GM23248 (cell line): ENCODE measurements around the gene SETBP1. TPM values are rescaled to one million over a fixed set of nuclear protein-coding genes. Genes with fewer than 3 reads are reported as not detected.

Experiments
- DNase-seq: peaks from one replicate; pipeline ENCODE4 v3.0.0-alpha.2; 2015
- H2AFZ ChIP-seq: fragments of 200-600 bp; sonication (generic); 2 replicates; pipeline ENCODE4 v1.6.1; 2016; ENCODE audit warnings: antibody characterized with exemption
- H3F3A ChIP-seq: fragments of 200-600 bp; sonication (generic); 2 replicates; pipeline ENCODE4 v1.6.1; 2016; ENCODE audit warnings: mild to moderate bottlenecking, antibody characterized with exemption, mixed run types; ENCODE audit not compliant: insufficient read depth
- H3K27ac ChIP-seq: fragments of 200-600 bp; sonication (generic); 2 replicates; pipeline ENCODE4 v1.5.1; 2016; ENCODE audit warnings: mild to moderate bottlenecking
- H3K27me3 ChIP-seq: fragments of 200-600 bp; sonication (generic); replicated peaks from 2 replicates; pipeline ENCODE4 v1.6.1; 2016; ENCODE audit warnings: mild to moderate bottlenecking; ENCODE audit not compliant: insufficient read depth
- H3K36me3 ChIP-seq: fragments of 200-600 bp; sonication (generic); 2 replicates; pipeline ENCODE4 v1.6.1; 2016; ENCODE audit warnings: low read depth, mild to moderate bottlenecking
- H3K4me1 ChIP-seq: fragments of 200-600 bp; sonication (generic); 2 replicates; pipeline ENCODE4 v1.6.1; 2016; ENCODE audit warnings: mild to moderate bottlenecking; ENCODE audit not compliant: insufficient read depth
- H3K4me2 ChIP-seq: fragments of 200-600 bp; sonication (generic); one replicate; pipeline ENCODE4 v1.6.1; 2016; ENCODE audit warnings: mild to moderate bottlenecking; ENCODE audit not compliant: unreplicated experiment
- H3K4me3 ChIP-seq: fragments of 200-600 bp; sonication (generic); 2 replicates; pipeline ENCODE4 v1.5.1; 2016; ENCODE audit warnings: mild to moderate bottlenecking
- H3K79me2 ChIP-seq: fragments of 200-600 bp; sonication (generic); 2 replicates; pipeline ENCODE4 v1.6.1; 2016; ENCODE audit warnings: mild to moderate bottlenecking; ENCODE audit not compliant: insufficient read depth
- H3K9ac ChIP-seq: fragments of 200-600 bp; sonication (generic); 2 replicates; pipeline ENCODE4 v1.6.1; 2016; ENCODE audit warnings: mild to moderate bottlenecking
- H3K9me2 ChIP-seq: fragments of 200-600 bp; sonication (generic); 2 replicates; pipeline ENCODE4 v1.6.1; 2016; ENCODE audit warnings: mixed run types, mild to moderate bottlenecking, moderate library complexity; ENCODE audit not compliant: insufficient read depth
- H3K9me3 ChIP-seq: fragments of 200-600 bp; sonication (generic); one replicate; pipeline ENCODE4 v1.6.1; 2017; ENCODE audit warnings: low read depth
- H4K20me1 ChIP-seq: fragments of 200-600 bp; sonication (generic); 2 replicates; pipeline ENCODE4 v1.6.0; 2016; ENCODE audit not compliant: insufficient read depth
- EZH2 ChIP-seq: fragments of 200-600 bp; sonication (generic); IDR thresholded peaks from 2 replicates; pipeline ENCODE4 v1.6.1; 2018; ENCODE audit warnings: antibody characterized with exemption, mild to moderate bottlenecking; ENCODE audit not compliant: insufficient read depth, poor library complexity, severe bottlenecking
- EZH2phosphoT487 ChIP-seq: fragments of 200-600 bp; sonication (generic); IDR thresholded peaks from 2 replicates; pipeline ENCODE4 v1.6.1; 2018; ENCODE audit warnings: antibody characterized with exemption, moderate library complexity, mild to moderate bottlenecking, low read depth; ENCODE audit not compliant: insufficient read depth
- WGBS, 2 experiments: methylation state at CpG; one replicate each; pipeline ENCODE4 v1.1.6; 2015 to 2017; ENCODE audit warnings: low lambda C conversion rate in 2 of 2, low coverage in 1 of 2; ENCODE audit errors: missing lambda C conversion rate in 2 of 2; 5-methylcytosine and 5-hydroxymethylcytosine counted together
- in situ Hi-C: fragments of 300-500 bp; cut with MboI; formaldehyde crosslinking; loops from 2 replicates; pipeline ENCODE4 v1.15.0; 2020
- polyA plus RNA-seq: library from polyadenylated mRNA; unstranded; fragments of >200 nt; fragmentation: Nextera tagmentation; extraction: Ambion mirVana; gene quantifications from 2 replicates; pipeline ENCODE4 v1.2.1, GENCODE V29; 2016
- total RNA-seq: library from RNA; depleted of rRNA; stranded (reverse); fragments of >200 nt; shearing (Covaris generic); gene quantifications from 2 replicates; pipeline ENCODE4 v1.2.3, GENCODE V29; 2014

SETBP1 gene
- total and polyA plus RNA-seq, 2 experiments from 2014 or later, result 1.3 to 4.1 TPM

DNA sequence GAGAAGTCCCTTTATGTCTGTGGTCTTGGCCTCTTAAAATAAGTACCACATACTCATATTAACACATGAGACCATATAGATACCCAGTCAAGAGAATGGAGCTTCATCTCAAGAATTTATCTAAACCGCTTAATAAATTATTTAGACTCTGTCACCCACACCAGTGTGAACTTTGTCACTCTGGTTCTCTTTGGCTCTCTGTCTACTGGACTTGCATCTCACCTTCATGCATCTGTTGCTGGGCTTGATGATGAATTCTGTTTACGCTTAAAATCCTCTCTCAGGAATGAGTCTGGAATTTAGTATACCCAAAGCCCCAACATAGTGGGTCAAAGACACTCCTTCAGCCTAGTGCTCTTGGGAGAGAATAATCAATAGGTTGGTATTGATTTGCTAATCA, 73.9 kb downstream of the SETBP1 start:
- TF ChIP-seq EZH2 (no peak), EZH2phosphoT487 (no peak)
- no peak overlapping the region for H2AFZ ChIP-seq
- H3K9me3 ChIP-seq, result no peaks in the 10 kb centered on the region
- no peaks in the 10 kb centered on the region for H4K20me1 ChIP-seq
- H3K27me3 ChIP-seq, result no peaks in the 10 kb centered on the region
- no peaks in the 10 kb centered on the region for H3K36me3 ChIP-seq
- WGBS, 2 experiments, result 96 to 100% methylated on average over 2 of the region's 2 CpGs
- no peaks in the 10 kb centered on the region for H3K79me2 ChIP-seq
- no peaks in the 10 kb centered on the region for H3F3A ChIP-seq
- H3K4me3 ChIP-seq, result no peak overlapping the region
- H3K4me1 ChIP-seq, result no peaks in the 10 kb centered on the region
- no peak overlapping the region for H3K27ac ChIP-seq
- H3K9ac ChIP-seq, result no peak overlapping the region
- in situ Hi-C loops, result no loop called here
- H3K9me2 ChIP-seq, result no peaks in the 10 kb centered on the region
- DNase-seq, result no peak
- no peak overlapping the region for H3K4me2 ChIP-seq

DNA sequence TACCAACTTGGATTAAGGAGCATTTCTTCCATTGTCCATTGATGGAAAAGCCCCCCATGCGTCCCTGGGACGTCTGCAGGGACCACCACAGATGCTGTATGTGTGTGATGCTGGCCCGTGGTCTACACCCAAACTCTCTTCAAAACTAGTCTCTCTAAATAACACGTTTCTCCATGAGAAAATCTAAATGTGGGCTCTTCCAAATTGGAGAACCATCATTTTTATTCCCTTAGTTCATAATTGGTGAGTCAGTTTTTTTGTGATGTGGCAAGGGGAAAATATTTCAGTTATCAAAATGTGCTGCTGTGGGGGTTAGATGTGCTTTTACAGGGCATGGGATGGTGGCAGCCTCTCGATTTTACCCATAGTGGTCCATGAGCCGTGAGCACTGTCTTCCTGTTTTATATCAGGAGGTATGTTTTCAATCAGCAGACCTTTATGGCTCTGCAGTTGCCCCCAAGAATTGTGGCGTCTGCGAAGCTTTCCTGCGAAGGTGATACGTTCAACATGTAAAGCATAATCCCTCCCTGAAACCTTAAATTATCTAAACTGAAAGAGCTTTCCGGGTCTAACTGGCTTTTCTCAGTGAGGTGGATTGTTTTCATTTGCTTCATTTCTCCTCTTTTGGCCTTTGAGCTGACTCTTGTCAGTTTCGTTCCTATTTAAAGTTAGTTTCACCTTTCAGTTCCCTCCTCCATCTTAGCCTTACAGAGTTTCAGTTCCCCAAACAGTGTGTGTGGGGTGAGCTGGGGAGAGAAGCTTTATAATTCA, 78.4 kb downstream of the SETBP1 start:
- no peaks in the 10 kb centered on the region for H3K4me1 ChIP-seq
- in situ Hi-C loops, result no loop called here
- H2AFZ ChIP-seq, result no peak overlapping the region
- no peaks in the 10 kb centered on the region for H3K36me3 ChIP-seq
- no peaks in the 10 kb centered on the region for H3K9me2 ChIP-seq
- no peaks in the 10 kb centered on the region for H3K79me2 ChIP-seq
- no peak overlapping the region for H3K4me2 ChIP-seq
- 87 to 88% methylated on average over 12 of the region's 12 CpGs for WGBS, 2 experiments
- no peak overlapping the region for H3K27ac ChIP-seq
- no peaks in the 10 kb centered on the region for H3K9me3 ChIP-seq
- no peaks in the 10 kb centered on the region for H3K27me3 ChIP-seq
- TF ChIP-seq EZH2 (no peak), EZH2phosphoT487 (no peak)
- no peaks in the 10 kb centered on the region for H4K20me1 ChIP-seq
- no peaks in the 10 kb centered on the region for H3F3A ChIP-seq
- H3K4me3 ChIP-seq, result no peak overlapping the region
- no peak overlapping the region for H3K9ac ChIP-seq
- DNase-seq, result no peak

DNA sequence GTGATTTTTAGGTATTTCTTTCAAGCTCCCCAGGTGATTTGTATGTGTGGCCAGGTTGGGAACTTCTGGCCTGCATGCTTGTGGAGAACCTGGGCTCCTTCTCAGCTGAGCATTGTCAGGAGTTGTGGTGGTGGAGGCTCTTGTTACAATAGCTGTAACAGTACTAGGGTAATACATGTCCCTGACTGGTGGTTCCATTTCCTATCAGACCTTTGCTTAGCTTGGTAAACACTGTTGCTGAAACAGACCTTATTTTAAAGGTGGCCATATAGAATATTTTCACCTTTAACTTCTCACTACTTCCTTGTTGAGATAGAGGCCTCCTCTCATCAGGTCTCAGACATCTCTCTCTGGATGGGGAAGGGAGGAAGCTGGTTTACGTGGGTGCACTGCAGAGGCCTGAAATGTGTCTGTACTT, 79.2 kb downstream of the SETBP1 start:
- H3K79me2 ChIP-seq, result no peaks in the 10 kb centered on the region
- H3F3A ChIP-seq, result no peaks in the 10 kb centered on the region
- no peaks in the 10 kb centered on the region for H3K9me2 ChIP-seq
- in situ Hi-C loops, result no loop called here
- WGBS, 2 experiments, result 88 to 93% methylated on average over 1 of the region's 1 CpG
- no peaks in the 10 kb centered on the region for H3K27me3 ChIP-seq
- H3K9ac ChIP-seq, result no peak overlapping the region
- no peaks in the 10 kb centered on the region for H3K9me3 ChIP-seq
- H4K20me1 ChIP-seq, result no peaks in the 10 kb centered on the region
- H3K36me3 ChIP-seq, result no peaks in the 10 kb centered on the region
- H3K4me3 ChIP-seq, result no peak overlapping the region
- no peaks in the 10 kb centered on the region for H3K4me1 ChIP-seq
- H3K4me2 ChIP-seq, result no peak overlapping the region
- TF ChIP-seq EZH2 (no peak), EZH2phosphoT487 (no peak)
- H2AFZ ChIP-seq, result no peak overlapping the region
- no peak for DNase-seq
- no peak overlapping the region for H3K27ac ChIP-seq

DNA sequence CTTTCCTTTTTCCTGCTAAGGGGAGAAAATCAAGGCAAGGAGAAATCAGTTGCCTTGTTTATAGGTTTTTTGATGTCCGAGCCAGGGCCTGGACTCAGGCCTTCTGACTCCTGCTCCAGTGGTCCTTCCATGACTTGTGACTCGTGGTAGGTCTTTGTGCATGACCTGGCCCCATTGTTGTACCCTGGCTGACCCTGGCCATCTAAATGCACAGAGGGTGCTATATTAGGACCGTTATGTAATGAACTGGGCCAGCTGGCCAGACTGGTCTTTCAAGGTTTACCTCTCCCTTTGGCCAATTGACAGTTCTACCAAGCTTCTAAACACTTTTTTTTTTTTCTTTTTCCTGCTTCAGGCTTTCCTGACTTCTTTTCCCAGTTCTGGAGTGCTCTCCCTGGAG, 81.1 kb downstream of the SETBP1 start:
- H3K36me3 ChIP-seq, result no peaks in the 10 kb centered on the region
- no peaks in the 10 kb centered on the region for H3K27me3 ChIP-seq
- H3K9me3 ChIP-seq, result no peaks in the 10 kb centered on the region
- H3K27ac ChIP-seq, result no peak overlapping the region
- in situ Hi-C loops, result no loop called here
- TF ChIP-seq EZH2 (no peak), EZH2phosphoT487 (no peak)
- H3F3A ChIP-seq, result no peaks in the 10 kb centered on the region
- no peaks in the 10 kb centered on the region for H3K4me1 ChIP-seq
- H4K20me1 ChIP-seq, result no peaks in the 10 kb centered on the region
- H2AFZ ChIP-seq, result no peak overlapping the region
- H3K4me2 ChIP-seq, result no peak overlapping the region
- no peak for DNase-seq
- H3K79me2 ChIP-seq, result no peaks in the 10 kb centered on the region
- no peaks in the 10 kb centered on the region for H3K9me2 ChIP-seq
- no peak overlapping the region for H3K4me3 ChIP-seq
- H3K9ac ChIP-seq, result no peak overlapping the region
- WGBS, 2 experiments, result 66 to 68% methylated on average over 3 of the region's 3 CpGs
